ENCODE measurements around the gene ELOVL7.

- TF ChIP-seq CTCF (IDR thresholded peaks at IDR 0.05) (no peak), EP300 (IDR thresholded peaks at IDR 0.05) (no peak), POLR2AphosphoS5 (IDR thresholded peaks at IDR 0.05) (no peak)
These were observed 31.6 kb downstream of the ELOVL7 start for GRCh38 chr5:60812426-60812825.
